ENCODE results near the gene HOXA2. TPM values are rescaled to one million over a fixed set of nuclear protein-coding genes. Genes with fewer than 3 reads are reported as not detected.

Gene HOXA2
- total RNA-seq, 4 donors from 2014 or later = 0.29 to 0.88 (median 0.38) TPM; not detected in 1

GRCh38 chr7:27094304-27095049, 8.0 kb downstream of the HOXA2 start:
- intact Hi-C loops (cut with DNase I; ENCODE audit: low total_unique reads) (no loop called here), in situ Hi-C loops (cut with MboI; ENCODE audit: low sequenced_read_pairs in 4 of 4) (no loop called here)
- H3K27ac ChIP-seq = no peak overlapping the region
- TF ChIP-seq POLR2A (IDR thresholded peaks at IDR 0.05) (no peak), CTCF (IDR thresholded peaks at IDR 0.05 in 4 of 5, conservative IDR thresholded peaks at IDR 0.05 in 1 of 5) (no peak)
- peaks cover 0 to 3% (median 0%) of the 10 kb centered on the region in 3 donors for H3K27me3 ChIP-seq
- no peaks in the 10 kb centered on the region for H3K36me3 ChIP-seq
- DNase-seq (no peak), ATAC-seq (no peak)
- H3K4me1 ChIP-seq = peaks cover 11 to 24% of the 10 kb centered on the region in 2 donors
- no peak overlapping the region for H3K4me3 ChIP-seq
- no peaks in the 10 kb centered on the region for H3K9me3 ChIP-seq

DNA sequence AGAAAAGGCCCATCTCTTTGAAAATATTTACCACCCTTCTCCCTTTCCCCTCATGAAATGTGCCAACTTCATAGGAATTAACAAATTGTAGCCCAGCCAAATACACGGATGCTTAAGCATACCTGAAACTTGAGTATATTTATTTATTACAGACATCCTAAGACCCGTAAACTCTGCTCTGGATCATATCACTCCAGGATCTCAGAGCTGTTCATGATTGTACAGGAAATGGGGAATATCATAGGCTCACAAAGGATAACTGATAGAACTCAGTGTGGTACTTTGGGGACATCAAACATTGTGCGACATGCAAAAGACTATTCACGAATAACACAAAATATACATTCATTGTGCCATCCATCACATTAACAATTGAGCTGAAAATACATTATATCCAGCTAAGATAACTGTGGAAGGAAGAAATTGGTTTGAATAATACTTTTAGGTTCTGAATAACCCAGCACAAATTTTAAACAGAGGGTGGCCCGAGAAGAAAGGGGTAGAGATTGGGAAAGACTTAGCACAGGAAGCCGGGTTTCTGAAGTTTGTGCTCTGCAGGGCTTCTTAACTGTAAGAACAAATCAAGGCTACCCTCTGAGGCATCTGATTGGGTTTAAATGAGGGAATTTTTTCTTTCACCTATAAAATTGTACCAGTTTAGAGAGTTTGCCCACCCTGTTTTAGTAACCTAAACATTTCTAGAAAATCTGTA, 9.1 kb downstream of the HOXA2 start:
- ATAC-seq (no peak), DNase-seq (no peak)
- TF ChIP-seq POLR2A (IDR thresholded peaks at IDR 0.05) = no peak
- no peak overlapping the region for H3K27ac ChIP-seq
- H3K27me3 ChIP-seq = peaks cover 9 to 14% (median 10%) of the 10 kb centered on the region in 3 donors
- in situ Hi-C loops (cut with MboI; ENCODE audit: low sequenced_read_pairs in 4 of 4) = no loop called here
- H3K9me3 ChIP-seq = no peaks in the 10 kb centered on the region
- no peak overlapping the region for H3K4me3 ChIP-seq
- H3K36me3 ChIP-seq = no peaks in the 10 kb centered on the region
- H3K4me1 ChIP-seq = peaks cover 11 to 23% of the 10 kb centered on the region in 2 donors
- intact Hi-C loops (cut with DNase I; ENCODE audit: low total_unique reads) = no loop called here

DNA sequence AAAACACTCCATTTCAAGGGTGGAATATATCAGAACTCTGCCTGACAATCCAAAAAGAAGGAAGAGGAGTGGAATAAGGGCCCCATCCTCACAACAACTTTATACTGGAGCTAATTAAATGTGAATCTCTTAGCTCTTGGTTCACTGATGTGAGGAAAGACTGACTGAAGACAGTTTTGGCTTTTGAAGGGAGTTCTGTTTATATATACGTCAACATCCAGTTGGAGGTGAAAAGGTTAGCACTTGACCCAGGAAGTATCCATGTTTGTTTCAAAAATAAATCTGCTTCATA, 9.7 kb downstream of the HOXA2 start:
- intact Hi-C loops (cut with DNase I; ENCODE audit: low total_unique reads) (no loop called here), in situ Hi-C loops (cut with MboI; ENCODE audit: low sequenced_read_pairs in 4 of 4) (no loop called here)
- Histone ChIP-seq H3K4me3 (no peak overlapping the region), H3K27ac (no peak overlapping the region), H3K27me3 (peaks cover 14 to 20% (median 15%) of the 10 kb centered on the region in 3 donors), H3K36me3 (no peaks in the 10 kb centered on the region), H3K4me1 (peaks cover 9 to 17% of the 10 kb centered on the region in 2 donors), H3K9me3 (no peaks in the 10 kb centered on the region)
- no peak for ATAC-seq
- no peak for DNase-seq
- TF ChIP-seq POLR2A (IDR thresholded peaks at IDR 0.05) (no peak), CTCF (IDR thresholded peaks at IDR 0.05 in 4 of 5, conservative IDR thresholded peaks at IDR 0.05 in 1 of 5) (no peak)

DNA sequence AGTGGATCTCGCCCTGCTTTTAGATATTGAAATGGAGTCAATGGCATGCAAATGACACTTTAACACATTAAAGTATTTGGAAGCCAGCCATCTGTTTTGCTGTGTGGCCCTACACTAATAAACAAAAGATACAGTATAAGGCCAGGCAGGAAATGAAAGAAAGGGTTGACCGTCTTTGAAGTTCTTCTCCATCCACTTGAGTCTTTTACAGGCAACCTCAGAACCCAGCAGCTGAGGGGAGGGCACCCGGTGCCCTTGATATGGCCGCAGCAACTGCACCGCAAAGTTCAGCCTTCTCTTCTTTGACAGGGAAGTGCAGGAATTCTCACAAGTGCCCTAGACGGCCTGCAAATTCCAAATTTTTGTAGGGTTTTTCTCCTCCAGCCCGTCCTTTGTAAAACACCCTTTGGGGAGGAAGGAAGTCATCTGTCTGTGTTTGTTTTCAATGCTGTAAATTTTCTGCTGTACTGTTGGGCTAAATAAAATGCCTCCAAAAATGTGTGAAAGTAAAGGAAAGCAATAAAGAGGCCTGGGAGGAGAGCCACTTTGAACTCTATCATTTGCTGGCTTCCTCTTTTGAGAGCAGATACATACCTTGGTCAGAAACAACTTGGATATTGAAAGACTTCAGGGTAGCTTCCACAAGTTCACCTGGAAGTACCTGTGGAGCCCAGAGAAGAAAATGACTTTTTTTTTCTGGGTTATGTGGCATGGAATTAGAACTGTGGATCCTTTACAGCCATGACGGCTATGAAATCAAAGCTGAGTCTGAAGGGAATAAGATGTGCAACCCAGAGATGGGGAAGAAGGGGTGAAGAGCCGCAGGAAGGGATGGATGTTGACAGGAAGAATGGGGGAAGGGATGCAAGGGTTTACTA, 10.3 kb downstream of the HOXA2 start:
- Histone ChIP-seq H3K36me3 (no peaks in the 10 kb centered on the region), H3K27me3 (peaks cover 20 to 25% (median 21%) of the 10 kb centered on the region in 3 donors), H3K4me3 (no peak overlapping the region), H3K27ac (no peak overlapping the region), H3K9me3 (no peaks in the 10 kb centered on the region), H3K4me1 (peaks cover 3 to 12% of the 10 kb centered on the region in 2 donors)
- no peak for TF ChIP-seq POLR2A (IDR thresholded peaks at IDR 0.05)
- no peak for TF ChIP-seq CTCF (IDR thresholded peaks at IDR 0.05 in 4 of 5, conservative IDR thresholded peaks at IDR 0.05 in 1 of 5)
- no peak for ATAC-seq
- intact Hi-C loops (cut with DNase I; ENCODE audit: low total_unique reads) (no loop called here), in situ Hi-C loops (cut with MboI; ENCODE audit: low sequenced_read_pairs in 4 of 4) (no loop called here)
- no peak for DNase-seq

GRCh38 chr7:27091105-27091504, 11.4 kb downstream of the HOXA2 start:
- Histone ChIP-seq H3K27ac (no peak overlapping the region), H3K9me3 (no peaks in the 10 kb centered on the region), H3K4me3 (no peak overlapping the region), H3K27me3 (peaks cover 22 to 25% (median 24%) of the 10 kb centered on the region in 3 donors), H3K36me3 (no peaks in the 10 kb centered on the region), H3K4me1 (peaks cover 0 to 4% of the 10 kb centered on the region in 2 donors)
- in situ Hi-C loops (cut with MboI; ENCODE audit: low sequenced_read_pairs in 4 of 4) = no loop called here
- DNase-seq = no peak
- no peak for ATAC-seq
- intact Hi-C loops (cut with DNase I; ENCODE audit: low total_unique reads) = no loop called here
- TF ChIP-seq POLR2A (IDR thresholded peaks at IDR 0.05) (no peak), CTCF (IDR thresholded peaks at IDR 0.05 in 4 of 5, conservative IDR thresholded peaks at IDR 0.05 in 1 of 5) (no peak)

Measured in gastrocnemius medialis (tissue), 4 donors.